Peyer's patch (tissue), 4 donors: ENCODE results near the gene SLC35F2. TPM values are rescaled to one million over a fixed set of nuclear protein-coding genes. Genes with fewer than 3 reads are reported as not detected.

Source experiments
- DNase-seq, 3 donors: peaks; one replicate each; pipeline ENCODE4 v3.0.0-alpha.2; 2017 to 2019
- H3K27ac ChIP-seq, 4 donors: fragments of 200-600 bp; sonication (generic); one replicate each; pipeline ENCODE4 v1.5.1; 2016 to 2019
- H3K27me3 ChIP-seq, 2 donors: fragments of 200-600 bp; sonication (generic); one replicate each; pipeline ENCODE4 v1.5.1; 2019
- H3K36me3 ChIP-seq, 3 donors: fragments of 200-600 bp; sonication (generic); one replicate each; pipeline ENCODE4 v1.5.1; 2016 to 2019
- H3K4me1 ChIP-seq, 4 donors: fragments of 200-600 bp; sonication (generic); one replicate each; pipeline ENCODE4 v1.5.1; 2016 to 2019
- H3K4me3 ChIP-seq, 4 donors: fragments of 200-600 bp; sonication (generic); 1 replicate in 3 of 4; 2 replicates in 1 of 4; pipeline ENCODE4 v1.5.1; 2016 to 2019; ENCODE audit warnings: mild to moderate bottlenecking in 1 of 4
- H3K9me3 ChIP-seq, 4 donors: fragments of 200-600 bp; sonication (generic); one replicate each; pipeline ENCODE4 v1.5.1; 2016 to 2019; ENCODE audit warnings: mild to moderate bottlenecking in 1 of 4
- POLR2A ChIP-seq, 2 donors: fragments of 450-650 bp; IDR thresholded peaks; one replicate each; pipeline ENCODE4 v1.5.1; 2017; ENCODE audit warnings: antibody characterized with exemption in 2 of 2, mild to moderate bottlenecking in 2 of 2, moderate library complexity in 2 of 2
- total RNA-seq, 4 donors: library from RNA; depleted of rRNA; stranded (reverse); fragments of >200 nt; gene quantifications; one replicate each; pipeline ENCODE4 v1.1.0, GENCODE V29; 2016
- TF ChIP-seq, protein P1 (sequence below), 6 experiments: fragments of 450-650 bp in 4 of 6; fragments of 200-600 bp in 2 of 6; sonication (generic) in 1 of 6; IDR thresholded peaks; one replicate each; pipeline ENCODE4 v1.5.1; 2017 to 2019; ENCODE audit warnings: antibody characterized with exemption in 6 of 6, mild to moderate bottlenecking in 3 of 6, moderate library complexity in 1 of 6

Gene SLC35F2
- total RNA-seq, 4 donors from 2014 or later = 9.1 to 28.5 (median 20.1) TPM

DNA sequence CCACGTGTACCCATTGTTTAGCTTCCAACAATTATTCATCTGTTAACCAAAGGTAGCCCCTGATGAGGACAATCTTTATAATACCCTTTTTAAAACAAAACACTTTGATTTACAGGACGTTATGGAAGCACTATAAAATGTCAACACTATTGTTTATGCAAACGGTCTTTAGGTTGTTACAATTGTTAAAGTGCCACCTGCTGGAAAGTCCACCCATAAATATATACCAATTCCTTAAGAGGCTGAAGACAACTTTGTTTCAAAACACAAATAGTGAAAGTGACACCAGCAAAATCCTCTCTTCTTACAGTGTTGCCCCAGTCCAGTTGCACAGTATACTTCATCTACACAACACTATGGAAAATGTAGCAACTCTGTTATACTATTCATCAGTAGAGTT lies 77.8 kb downstream of the SLC35F2 start:
- no peak for DNase-seq
- Histone ChIP-seq H3K36me3 (no peaks in the 10 kb centered on the region), H3K9me3 (no peaks in the 10 kb centered on the region), H3K27ac (no peak overlapping the region), H3K4me1 (no peaks in the 10 kb centered on the region), H3K4me3 (no peak overlapping the region), H3K27me3 (no peaks in the 10 kb centered on the region)
- no peak for TF ChIP-seq POLR2A (IDR thresholded peaks at IDR 0.05)
- TF ChIP-seq, protein P1, sequence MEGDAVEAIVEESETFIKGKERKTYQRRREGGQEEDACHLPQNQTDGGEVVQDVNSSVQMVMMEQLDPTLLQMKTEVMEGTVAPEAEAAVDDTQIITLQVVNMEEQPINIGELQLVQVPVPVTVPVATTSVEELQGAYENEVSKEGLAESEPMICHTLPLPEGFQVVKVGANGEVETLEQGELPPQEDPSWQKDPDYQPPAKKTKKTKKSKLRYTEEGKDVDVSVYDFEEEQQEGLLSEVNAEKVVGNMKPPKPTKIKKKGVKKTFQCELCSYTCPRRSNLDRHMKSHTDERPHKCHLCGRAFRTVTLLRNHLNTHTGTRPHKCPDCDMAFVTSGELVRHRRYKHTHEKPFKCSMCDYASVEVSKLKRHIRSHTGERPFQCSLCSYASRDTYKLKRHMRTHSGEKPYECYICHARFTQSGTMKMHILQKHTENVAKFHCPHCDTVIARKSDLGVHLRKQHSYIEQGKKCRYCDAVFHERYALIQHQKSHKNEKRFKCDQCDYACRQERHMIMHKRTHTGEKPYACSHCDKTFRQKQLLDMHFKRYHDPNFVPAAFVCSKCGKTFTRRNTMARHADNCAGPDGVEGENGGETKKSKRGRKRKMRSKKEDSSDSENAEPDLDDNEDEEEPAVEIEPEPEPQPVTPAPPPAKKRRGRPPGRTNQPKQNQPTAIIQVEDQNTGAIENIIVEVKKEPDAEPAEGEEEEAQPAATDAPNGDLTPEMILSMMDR (IDR thresholded peaks at IDR 0.05) = peak in 1 of 6 experiments; percentile 5

DNA sequence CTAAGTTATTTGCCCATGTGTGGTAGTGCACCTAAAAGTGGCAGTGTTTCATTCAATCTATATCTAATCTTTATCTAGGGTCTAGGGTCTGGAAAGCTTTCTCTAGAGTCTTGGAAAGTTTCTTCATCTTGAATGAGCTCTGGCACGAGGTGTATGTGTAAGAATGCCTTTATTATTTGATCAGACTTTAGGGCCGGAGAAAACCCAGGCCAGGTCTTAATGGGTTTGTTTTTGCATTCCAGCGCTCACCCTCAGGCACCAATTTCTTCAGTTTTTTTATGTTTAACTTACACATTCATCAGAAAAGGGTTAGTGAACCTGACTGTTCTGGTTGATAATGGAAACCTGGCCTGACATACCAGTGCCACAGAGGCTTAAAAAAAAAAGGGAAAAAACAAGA lies 78.5 kb downstream of the SLC35F2 start:
- H3K4me1 ChIP-seq = no peaks in the 10 kb centered on the region
- H3K27me3 ChIP-seq = no peaks in the 10 kb centered on the region
- no peak for DNase-seq
- H3K4me3 ChIP-seq = no peak overlapping the region
- no peaks in the 10 kb centered on the region for H3K9me3 ChIP-seq
- TF ChIP-seq, protein P1 (IDR thresholded peaks at IDR 0.05) = no peak
- TF ChIP-seq POLR2A (IDR thresholded peaks at IDR 0.05) = no peak
- no peak overlapping the region for H3K27ac ChIP-seq
- H3K36me3 ChIP-seq = no peaks in the 10 kb centered on the region

DNA sequence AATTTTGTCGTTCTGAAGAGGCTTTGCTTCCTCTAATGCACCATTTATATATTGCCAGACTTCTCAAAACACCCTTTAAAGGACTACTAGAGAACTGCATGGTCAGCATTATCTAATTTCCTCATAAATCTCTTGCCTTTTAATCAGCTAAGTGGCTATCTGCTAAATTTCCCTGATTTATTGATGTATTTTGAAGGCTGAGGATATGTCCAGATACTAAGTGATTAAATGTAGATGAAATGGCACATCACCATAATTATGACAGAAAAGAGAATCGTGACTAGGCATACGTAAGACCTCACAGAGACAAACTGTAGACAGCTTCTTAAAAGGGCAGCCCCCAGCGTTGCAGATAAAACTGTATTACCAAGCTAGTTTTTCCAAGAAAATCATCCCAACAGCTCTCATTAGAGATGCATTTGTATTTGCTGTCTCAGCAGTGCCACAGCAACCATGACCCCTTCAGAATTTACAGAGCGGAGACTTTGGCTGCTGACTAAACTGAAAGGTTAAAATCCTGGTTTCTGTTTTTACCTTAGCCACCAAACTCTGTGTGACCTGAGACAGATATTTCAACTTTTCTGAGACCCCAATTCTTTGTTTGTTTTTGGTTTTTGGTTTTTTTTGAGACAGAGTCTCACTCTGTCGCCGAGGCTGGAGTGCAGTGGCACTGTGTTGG lies 79.6 kb downstream of the SLC35F2 start:
- Histone ChIP-seq H3K4me1 (no peaks in the 10 kb centered on the region), H3K4me3 (no peak overlapping the region), H3K27ac (no peak overlapping the region), H3K36me3 (no peaks in the 10 kb centered on the region), H3K9me3 (no peaks in the 10 kb centered on the region), H3K27me3 (no peaks in the 10 kb centered on the region)
- TF ChIP-seq, protein P1 (IDR thresholded peaks at IDR 0.05) = no peak
- TF ChIP-seq POLR2A (IDR thresholded peaks at IDR 0.05) = no peak
- no peak for DNase-seq

DNA sequence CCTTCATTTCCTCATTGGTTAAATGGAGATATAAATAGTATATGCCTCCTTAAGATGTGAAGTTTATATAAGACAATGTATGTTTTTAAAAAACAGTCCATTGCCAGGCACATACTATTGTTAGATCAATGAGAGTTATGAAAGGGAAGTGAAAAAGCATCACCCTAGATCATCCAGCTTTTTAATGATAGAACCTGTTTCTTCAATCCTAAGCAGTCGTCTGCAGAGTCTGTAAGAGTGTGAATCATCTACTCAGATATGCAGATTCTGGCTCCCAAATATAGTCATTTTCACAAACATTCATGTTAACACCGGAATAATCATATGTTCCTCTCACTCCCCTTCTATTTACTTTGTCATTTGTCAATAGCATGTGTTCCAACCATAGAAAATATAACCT lies 81.5 kb downstream of the SLC35F2 start:
- no peaks in the 10 kb centered on the region for H3K36me3 ChIP-seq
- H3K4me3 ChIP-seq = no peak overlapping the region
- no peak overlapping the region for H3K27ac ChIP-seq
- no peaks in the 10 kb centered on the region for H3K27me3 ChIP-seq
- H3K4me1 ChIP-seq = no peaks in the 10 kb centered on the region
- TF ChIP-seq, protein P1 (IDR thresholded peaks at IDR 0.05) = no peak
- no peak for TF ChIP-seq POLR2A (IDR thresholded peaks at IDR 0.05)
- no peaks in the 10 kb centered on the region for H3K9me3 ChIP-seq
- DNase-seq = no peak

DNA sequence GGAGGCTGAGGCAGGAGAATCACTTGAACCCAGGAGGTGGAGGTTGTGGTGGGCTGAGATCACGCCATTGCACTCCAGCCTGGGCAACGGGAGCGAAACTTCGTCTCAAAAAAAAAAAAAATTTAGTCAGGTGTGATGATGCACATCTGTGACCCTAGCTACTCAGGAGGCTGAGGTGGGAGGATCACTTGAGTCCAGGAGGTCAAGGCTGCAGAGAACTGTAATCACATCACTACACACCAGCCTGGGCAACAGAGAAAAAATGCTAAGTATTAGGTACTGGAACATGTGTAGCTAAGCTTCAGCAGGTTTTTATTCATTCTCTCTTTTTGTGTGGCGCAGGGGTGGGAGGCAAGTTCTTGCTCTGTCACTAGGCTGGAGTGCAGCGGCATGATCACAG lies 82.5 kb downstream of the SLC35F2 start:
- no peaks in the 10 kb centered on the region for H3K9me3 ChIP-seq
- no peak for DNase-seq
- H3K4me3 ChIP-seq = no peak overlapping the region
- no peaks in the 10 kb centered on the region for H3K27me3 ChIP-seq
- H3K36me3 ChIP-seq = no peaks in the 10 kb centered on the region
- H3K4me1 ChIP-seq = no peaks in the 10 kb centered on the region
- TF ChIP-seq, protein P1 (IDR thresholded peaks at IDR 0.05) = no peak
- TF ChIP-seq POLR2A (IDR thresholded peaks at IDR 0.05) = no peak
- H3K27ac ChIP-seq = no peak overlapping the region

DNA sequence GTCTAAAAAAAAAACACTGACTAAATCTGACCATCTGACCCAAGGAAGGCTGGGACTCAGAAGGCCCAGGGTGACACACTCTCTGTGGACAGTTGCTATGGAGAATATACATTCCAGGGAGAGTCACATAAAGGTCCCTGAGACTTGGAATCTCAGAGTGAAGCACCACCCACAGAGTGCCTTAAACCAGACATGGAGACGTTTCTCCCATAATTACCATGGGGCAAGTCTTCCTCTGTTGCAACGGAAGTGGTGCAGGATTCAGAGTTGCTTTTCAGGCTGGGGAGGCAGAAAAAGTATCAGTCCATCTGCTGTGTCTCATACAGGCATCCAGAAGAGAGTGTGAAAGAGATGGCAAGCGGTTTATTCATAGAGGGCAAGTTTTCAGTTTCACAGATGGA lies 88.0 kb downstream of the SLC35F2 start:
- no peak for TF ChIP-seq POLR2A (IDR thresholded peaks at IDR 0.05)
- TF ChIP-seq, protein P1 (IDR thresholded peaks at IDR 0.05) = no peak
- Histone ChIP-seq H3K27ac (no peak overlapping the region), H3K4me1 (no peaks in the 10 kb centered on the region), H3K36me3 (no peaks in the 10 kb centered on the region), H3K4me3 (no peak overlapping the region), H3K27me3 (no peaks in the 10 kb centered on the region), H3K9me3 (no peaks in the 10 kb centered on the region)
- no peak for DNase-seq
